Caco-2 (cell line): ENCODE measurements around the gene GPR65. TPM values are rescaled to one million over a fixed set of nuclear protein-coding genes. Genes with fewer than 3 reads are reported as not detected.

Source experiments
- BruUV-seq: library from RNA; stranded (reverse); fragments of 400-500 nt; replicated peaks from 2 replicates; lab custom pipeline; 2021; lab: Mats Ljungman, UMichigan
- CTCF ChIA-PET: fragments of 300-600 bp; sonication (Branson Sonifier 250); formaldehyde crosslinking; loops from one replicate; lab custom pipeline; 2022; ENCODE audit warnings: antibody characterized with exemption; lab: Charles Lee
- POLR2A ChIA-PET: fragments of 300-600 bp; sonication (Branson Sonifier 250); formaldehyde crosslinking; loops from one replicate; lab custom pipeline; 2022; ENCODE audit warnings: antibody characterized with exemption; lab: Charles Lee
- DNase-seq, 2 experiments: peaks; one replicate each; pipeline versions ENCODE4 v3.0.0 to v3.0.0-alpha.2; 2020 to 2022
- H3K27me3 ChIP-seq: replicated peaks from 2 replicates; pipeline ENCODE4 v1.6.0; 2011; ENCODE audit warnings: low read length; ENCODE audit not compliant: control insufficient read depth, insufficient read depth
- H3K36me3 ChIP-seq: 2 replicates; pipeline ENCODE4 v1.5.1; 2011; ENCODE audit warnings: low read length; ENCODE audit not compliant: control insufficient read depth, insufficient read depth
- H3K4me1 ChIP-seq: fragments of 250-450 bp; sonication (Bioruptor Pico); 2 replicates; pipeline ENCODE4 v1.5.1; 2020; ENCODE audit warnings: mild to moderate bottlenecking
- H3K4me3 ChIP-seq: 2 replicates; pipeline ENCODE4 v1.5.1; 2011; ENCODE audit warnings: low read depth, mild to moderate bottlenecking, control low read depth, low read length
- H3K9me3 ChIP-seq: fragments of 250-450 bp; sonication (Bioruptor Pico); 2 replicates; pipeline ENCODE4 v1.5.1; 2020; ENCODE audit warnings: mild to moderate bottlenecking, moderate library complexity
- H3K27ac Mint-ChIP-seq: one replicate; pipeline ENCODE4 v1.8.0; 2022; ENCODE audit warnings: mixed read lengths; ENCODE audit not compliant: unreplicated experiment
- H3K27me3 Mint-ChIP-seq: one replicate; pipeline ENCODE4 v1.8.0; 2022; ENCODE audit warnings: mixed read lengths; ENCODE audit not compliant: insufficient read depth, unreplicated experiment
- H3K36me3 Mint-ChIP-seq: one replicate; pipeline ENCODE4 v1.8.0; 2022; ENCODE audit warnings: mild to moderate bottlenecking, mixed read lengths; ENCODE audit not compliant: insufficient read depth, unreplicated experiment
- H3K4me1 Mint-ChIP-seq: one replicate; pipeline ENCODE4 v1.8.0; 2022; ENCODE audit warnings: low read depth, mixed read lengths; ENCODE audit not compliant: unreplicated experiment
- H3K4me3 Mint-ChIP-seq: one replicate; pipeline ENCODE4 v1.8.0; 2022; ENCODE audit warnings: mild to moderate bottlenecking, moderate library complexity, mixed read lengths; ENCODE audit not compliant: unreplicated experiment
- H3K9me3 Mint-ChIP-seq: one replicate; pipeline ENCODE4 v1.8.0; 2022; ENCODE audit warnings: mixed read lengths; ENCODE audit not compliant: unreplicated experiment
- intact Hi-C: fragments of 100-400 bp; cut with micrococcal nuclease; formaldehyde crosslinking; loops from one replicate; pipeline ENCODE4 v1.10.0; 2022; ENCODE audit not compliant: unreplicated experiment
- total RNA-seq: library from RNA; stranded (reverse); gene quantifications from 2 replicates; pipeline ENCODE4 v1.2.3, GENCODE V29; 2022
- TF ChIP-seq, protein P1 (sequence below), 2 experiments: fragments of 200-600 bp in 1 of 2; IDR thresholded peaks; 1 replicate in 1 of 2; 2 replicates in 1 of 2; pipeline versions ENCODE4 v1.5.1 to v1.8.0; 2011 to 2022; ENCODE audit warnings: antibody characterized with exemption in 1 of 2, control low read depth in 1 of 2, inconsistent platforms in 1 of 2, low read depth in 1 of 2, low read length in 1 of 2, mild to moderate bottlenecking in 1 of 2, moderate library complexity in 1 of 2; ENCODE audit not compliant: insufficient read depth in 1 of 2, severe bottlenecking in 1 of 2, unreplicated experiment in 1 of 2

Gene GPR65
- total RNA-seq, 1 experiment from 2014 or later, result not detected

GRCh38 chr14:88044444-88044758, 39.5 kb downstream of the GPR65 start:
- Histone ChIP-seq H3K9me3 (no peaks in the 10 kb centered on the region), H3K4me3 (no peak overlapping the region), H3K36me3 (no peaks in the 10 kb centered on the region), H3K27me3 (no peaks in the 10 kb centered on the region), H3K4me1 (peaks cover 20% of the 10 kb centered on the region)
- Mint-ChIP-seq H3K9me3 (peaks cover 10% of the 10 kb centered on the region), H3K4me1 (peaks cover 12% of the 10 kb centered on the region), H3K27me3 (no peaks in the 10 kb centered on the region), H3K27ac (no peak overlapping the region), H3K4me3 (no peak overlapping the region), H3K36me3 (no peaks in the 10 kb centered on the region)
- CTCF ChIA-PET, result no interaction called here
- intact Hi-C loops, result loop anchor here (1.0 kb wide), 1 partner anchor 20 kb away; no protein-coding TSS in a partner anchor
- POLR2A ChIA-PET, result no interaction called here
- DNase-seq, result no peak
- no TSS peak for BruUV-seq
- TF ChIP-seq, protein P1, sequence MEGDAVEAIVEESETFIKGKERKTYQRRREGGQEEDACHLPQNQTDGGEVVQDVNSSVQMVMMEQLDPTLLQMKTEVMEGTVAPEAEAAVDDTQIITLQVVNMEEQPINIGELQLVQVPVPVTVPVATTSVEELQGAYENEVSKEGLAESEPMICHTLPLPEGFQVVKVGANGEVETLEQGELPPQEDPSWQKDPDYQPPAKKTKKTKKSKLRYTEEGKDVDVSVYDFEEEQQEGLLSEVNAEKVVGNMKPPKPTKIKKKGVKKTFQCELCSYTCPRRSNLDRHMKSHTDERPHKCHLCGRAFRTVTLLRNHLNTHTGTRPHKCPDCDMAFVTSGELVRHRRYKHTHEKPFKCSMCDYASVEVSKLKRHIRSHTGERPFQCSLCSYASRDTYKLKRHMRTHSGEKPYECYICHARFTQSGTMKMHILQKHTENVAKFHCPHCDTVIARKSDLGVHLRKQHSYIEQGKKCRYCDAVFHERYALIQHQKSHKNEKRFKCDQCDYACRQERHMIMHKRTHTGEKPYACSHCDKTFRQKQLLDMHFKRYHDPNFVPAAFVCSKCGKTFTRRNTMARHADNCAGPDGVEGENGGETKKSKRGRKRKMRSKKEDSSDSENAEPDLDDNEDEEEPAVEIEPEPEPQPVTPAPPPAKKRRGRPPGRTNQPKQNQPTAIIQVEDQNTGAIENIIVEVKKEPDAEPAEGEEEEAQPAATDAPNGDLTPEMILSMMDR (IDR thresholded peaks at IDR 0.05; ENCODE audit: insufficient read depth in 1 of 2, low read depth in 1 of 2, low read length in 1 of 2, severe bottlenecking in 1 of 2, unreplicated experiment in 1 of 2), result no peak

DNA sequence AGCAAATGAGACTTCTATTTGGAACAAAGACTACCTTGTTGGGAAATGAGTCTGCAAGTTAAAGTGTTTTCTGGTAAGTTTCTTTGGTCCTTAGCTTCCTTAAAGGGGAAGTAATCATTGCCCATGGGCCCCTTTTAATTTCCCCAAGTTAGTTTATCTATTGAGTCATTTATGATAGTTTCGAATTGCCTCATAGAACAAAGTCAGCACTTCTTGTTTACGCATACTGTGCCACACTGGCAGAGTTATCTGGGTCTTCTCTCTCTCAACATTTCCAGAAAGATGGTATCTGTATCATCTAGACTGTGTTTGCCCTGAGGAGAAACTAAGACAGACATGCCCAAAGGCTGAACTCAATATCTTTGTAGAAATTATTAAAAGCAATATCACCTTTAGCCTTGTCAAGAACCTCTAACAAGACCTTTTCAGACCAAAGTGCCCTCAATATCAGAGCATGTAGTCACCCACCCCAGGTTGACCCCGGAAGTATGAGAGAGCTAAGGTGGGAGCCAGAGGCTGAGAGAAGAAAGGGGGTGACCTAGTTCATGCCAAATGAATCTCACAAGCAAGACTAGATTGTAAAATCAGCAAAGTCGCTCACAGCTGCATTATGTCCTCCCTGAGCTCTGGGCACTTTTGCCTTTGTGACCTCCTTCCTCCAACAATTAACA, 40.0 kb downstream of the GPR65 start:
- H3K9me3 ChIP-seq, result no peaks in the 10 kb centered on the region
- Mint-ChIP-seq H3K4me3 (no peak overlapping the region), H3K27me3 (no peaks in the 10 kb centered on the region), H3K27ac (no peak overlapping the region), H3K9me3 (peaks cover 10% of the 10 kb centered on the region), H3K4me1 (peaks cover 12% of the 10 kb centered on the region), H3K36me3 (no peaks in the 10 kb centered on the region)
- no TSS peak for BruUV-seq
- no peak for DNase-seq
- intact Hi-C loops, result loop anchor here (1.0 kb wide), 1 partner anchor 21 kb away; no protein-coding TSS in a partner anchor
- no peaks in the 10 kb centered on the region for H3K36me3 ChIP-seq
- H3K4me3 ChIP-seq, result no peak overlapping the region
- no peaks in the 10 kb centered on the region for H3K27me3 ChIP-seq
- TF ChIP-seq, protein P1 (IDR thresholded peaks at IDR 0.05; ENCODE audit: insufficient read depth in 1 of 2, low read depth in 1 of 2, low read length in 1 of 2, severe bottlenecking in 1 of 2, unreplicated experiment in 1 of 2), result no peak
- ChIA-PET POLR2A (no interaction called here), CTCF (no interaction called here)
- H3K4me1 ChIP-seq, result peaks cover 20% of the 10 kb centered on the region

DNA sequence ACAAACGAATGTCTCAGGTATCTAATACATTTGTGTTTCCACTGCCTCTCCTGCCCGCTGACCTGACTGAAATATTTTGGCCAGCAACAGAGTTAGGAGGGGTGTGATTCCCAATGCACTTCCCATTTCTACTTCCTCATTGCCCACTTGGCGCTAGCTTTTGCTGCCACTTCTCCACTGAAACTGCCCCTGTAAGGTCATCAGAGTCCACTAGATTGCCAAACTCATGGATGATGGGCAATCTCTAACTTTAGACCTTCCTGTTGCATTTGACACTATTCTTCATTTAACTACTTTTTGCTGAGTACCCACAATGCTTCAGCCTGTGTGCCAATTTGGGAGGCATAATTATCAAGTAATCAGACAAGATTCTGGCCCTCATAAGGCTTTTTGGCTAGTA, 40.8 kb downstream of the GPR65 start:
- H3K9me3 ChIP-seq, result no peaks in the 10 kb centered on the region
- DNase-seq, result no peak

More for the DNA sequence above, 40.8 kb downstream of the GPR65 start:
- Mint-ChIP-seq H3K4me1 (peaks cover 12% of the 10 kb centered on the region), H3K4me3 (no peak overlapping the region), H3K27me3 (no peaks in the 10 kb centered on the region), H3K27ac (no peak overlapping the region), H3K36me3 (no peaks in the 10 kb centered on the region), H3K9me3 (peaks cover 10% of the 10 kb centered on the region)
- H3K27me3 ChIP-seq, result no peaks in the 10 kb centered on the region
- ChIA-PET POLR2A (no interaction called here), CTCF (no interaction called here)
- no TSS peak for BruUV-seq
- no peaks in the 10 kb centered on the region for H3K36me3 ChIP-seq
- H3K4me1 ChIP-seq, result peaks cover 20% of the 10 kb centered on the region
- TF ChIP-seq, protein P1 (IDR thresholded peaks at IDR 0.05; ENCODE audit: insufficient read depth in 1 of 2, low read depth in 1 of 2, low read length in 1 of 2, severe bottlenecking in 1 of 2, unreplicated experiment in 1 of 2), result no peak
- no peak overlapping the region for H3K4me3 ChIP-seq
- intact Hi-C loops, result no loop called here
